HG03378 (cell line): ENCODE measurements around the gene PITPNM1.
A peak's percentile ranks its signal among the peaks of the same experiment; 100 is the strongest.
"Not testable (repeated sequence)": the region's sequence is repeated elsewhere in the genome, so short reads cannot be mapped to it uniquely, and the experiment has no call there.

Source experiments
- ATAC-seq: cut with Tn5 transposase; IDR thresholded peaks from one replicate; pipeline ENCODE4 v1.9.1; 2021; ENCODE audit warnings: mild to moderate bottlenecking, moderate library complexity; ENCODE audit not compliant: unreplicated experiment

PITPNM1 gene

GRCh38 chr11:67468456-67468758, 36.8 kb downstream of the PITPNM1 start:
- ATAC-seq = peak; percentile 2

- no peak for ATAC-seq
Measured at GRCh38 chr11:67468056-67468455, 37.1 kb downstream of the PITPNM1 start.

GRCh38 chr11:67466962-67467771, 38.0 kb downstream of the PITPNM1 start:
- no peak for ATAC-seq

- ATAC-seq = no peak
Measured at GRCh38 chr11:67466367-67466766, 38.8 kb downstream of the PITPNM1 start.

- not testable (repeated sequence) for ATAC-seq
Measured at GRCh38 chr11:67465530-67465929, 39.6 kb downstream of the PITPNM1 start.

- ATAC-seq = no peak
Measured at GRCh38 chr11:67465189-67465510, 40.0 kb downstream of the PITPNM1 start.

GRCh38 chr11:67464411-67465188, 40.6 kb downstream of the PITPNM1 start:
- no peak for ATAC-seq

- ATAC-seq = no peak
Measured at GRCh38 chr11:67463680-67464410, 41.3 kb downstream of the PITPNM1 start.

GRCh38 chr11:67463186-67463585, 42.0 kb downstream of the PITPNM1 start:
- no peak for ATAC-seq

- ATAC-seq = no peak
Measured at GRCh38 chr11:67458266-67458665, 46.9 kb downstream of the PITPNM1 start.

- ATAC-seq = no peak
Measured at GRCh38 chr11:67457453-67457852, 47.7 kb downstream of the PITPNM1 start.

- ATAC-seq = no peak
Measured at GRCh38 chr11:67456068-67456705, 49.0 kb downstream of the PITPNM1 start.

- no peak for ATAC-seq
Measured at GRCh38 chr11:67455054-67455453, 50.1 kb downstream of the PITPNM1 start, which contains the start of gene CABP4. TSS of gene CABP4 (plus strand) at chr11:67455354. CDS start at chr11:67455424, 70 bp downstream.

GRCh38 chr11:67453816-67454732, 51.1 kb downstream of the PITPNM1 start:
- ATAC-seq = no peak

GRCh38 chr11:67452141-67452952, 52.8 kb downstream of the PITPNM1 start, which contains the start of gene GPR152:
TSS of gene GPR152 (minus strand) at chr11:67452729. CDS start at chr11:67452724, 5 bp downstream.
- no peak for ATAC-seq

GRCh38 chr11:67451658-67451976, 53.5 kb downstream of the PITPNM1 start:
- no peak for ATAC-seq

- ATAC-seq = no peak
Measured at GRCh38 chr11:67450796-67451657, 54.1 kb downstream of the PITPNM1 start.

GRCh38 chr11:67449116-67449844, 55.9 kb downstream of the PITPNM1 start:
- ATAC-seq = no peak
